Gastrocnemius medialis (tissue), 4 donors: ENCODE data around the gene VEZF1. TPM values are rescaled to one million over a fixed set of nuclear protein-coding genes. Genes with fewer than 3 reads are reported as not detected.

Experiments
- ATAC-seq, 2 donors: fragments of 150-250 bp; one replicate each; pipeline ENCODE4 v1.9.1; 2016
- DNase-seq, 2 donors: peaks; one replicate each; pipeline ENCODE4 v3.0.0-alpha.2; 2019
- H3K27ac ChIP-seq, 4 donors: fragments of 200-600 bp; sonication (generic); 1 replicate in 1 of 4; 2 replicates in 3 of 4; pipeline ENCODE4 v1.5.1; 2016 to 2018; ENCODE audit warnings: mild to moderate bottlenecking in 2 of 4, moderate library complexity in 1 of 4
- H3K27me3 ChIP-seq, 3 donors: fragments of 200-600 bp; sonication (generic) in 2 of 3; 1 replicate in 1 of 3; 2 replicates in 2 of 3; pipeline versions ENCODE4 v1.5.1 to v1.6.0; 2016 to 2019; ENCODE audit warnings: mild to moderate bottlenecking in 1 of 3, moderate library complexity in 1 of 3
- H3K36me3 ChIP-seq, 2 donors: fragments of 200-600 bp; sonication (generic) in 1 of 2; one replicate each; pipeline ENCODE4 v1.5.1; 2017 to 2018
- H3K4me1 ChIP-seq, 2 donors: fragments of 200-600 bp; sonication (generic) in 1 of 2; one replicate each; pipeline ENCODE4 v1.5.1; 2016 to 2017; ENCODE audit warnings: mild to moderate bottlenecking in 2 of 2
- H3K4me3 ChIP-seq, 4 donors: fragments of 200-600 bp; sonication (generic) in 3 of 4; 1 replicate in 1 of 4; 2 replicates in 3 of 4; pipeline ENCODE4 v1.5.1; 2016 to 2019; ENCODE audit warnings: mild to moderate bottlenecking in 2 of 4
- H3K9me3 ChIP-seq, 3 donors: fragments of 200-600 bp; sonication (generic) in 2 of 3; 1 replicate in 1 of 3; 2 replicates in 2 of 3; pipeline ENCODE4 v1.5.1; 2016 to 2019
- CTCF ChIP-seq, 5 experiments: fragments of 450-650 bp in 3 of 5; fragments of 200-600 bp in 2 of 5; sonication (generic) in 2 of 5; IDR thresholded peaks in 4 of 5; conservative IDR thresholded peaks in 1 of 5; 1 replicate in 4 of 5; 2 replicates in 1 of 5; pipeline ENCODE4 v1.5.1; 2016 to 2019; ENCODE audit warnings: antibody characterized with exemption in 5 of 5, mild to moderate bottlenecking in 3 of 5, moderate library complexity in 3 of 5
- POLR2A ChIP-seq, 2 donors: fragments of 450-650 bp; IDR thresholded peaks; one replicate each; pipeline ENCODE4 v1.6.1; 2017; ENCODE audit warnings: antibody characterized with exemption in 2 of 2, mild to moderate bottlenecking in 2 of 2, moderate library complexity in 2 of 2
- in situ Hi-C, 4 donors: fragments of 200-750 bp; cut with MboI; loops; one replicate each; pipeline versions ENCODE4 v1.15.0 to v1.8.0; 2017; ENCODE audit warnings: low sequenced_read_pairs in 4 of 4
- intact Hi-C: fragments of 100-400 bp; cut with DNase I; formaldehyde crosslinking; loops from one replicate; pipeline ENCODE4 v1.15.1; 2023; ENCODE audit warnings: low total_unique reads
- total RNA-seq, 4 donors: library from RNA; depleted of rRNA; stranded (reverse); fragments of >200 nt; gene quantifications; one replicate each; pipeline versions ENCODE4 v1.1.0 to v1.2.3, GENCODE V29; 2016

The VEZF1 gene
- total RNA-seq, 4 donors from 2014 or later = 99.9 to 137 (median 106) TPM

DNA sequence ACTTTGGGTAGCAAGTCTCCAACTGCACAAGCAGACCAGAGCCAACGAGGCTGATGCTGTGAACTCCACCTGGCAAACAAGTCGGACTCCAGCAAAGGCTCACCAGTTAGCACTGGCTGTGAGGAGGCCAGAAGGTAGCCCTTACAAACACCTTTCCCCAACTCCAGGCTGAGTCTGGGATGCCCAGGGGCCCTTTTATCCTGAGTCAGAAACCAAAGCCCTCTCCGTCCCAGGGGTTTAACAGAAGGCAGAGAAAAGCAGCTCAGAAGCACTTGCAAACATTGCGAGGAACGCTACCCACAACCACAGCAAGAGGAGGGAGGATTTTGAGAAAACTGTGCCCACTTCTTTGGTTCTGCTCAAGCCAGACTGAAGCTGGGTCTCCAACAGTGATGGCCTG is 57.8 kb downstream of the VEZF1 start:
- peaks cover 83 to 93% of the 10 kb centered on the region in 2 donors for H3K4me1 ChIP-seq
- H3K27me3 ChIP-seq = no peaks in the 10 kb centered on the region
- H3K27ac ChIP-seq = peak overlapping the region; percentile 69 to 87 (median 78)
- no peak for TF ChIP-seq CTCF (IDR thresholded peaks at IDR 0.05 in 4 of 5, conservative IDR thresholded peaks at IDR 0.05 in 1 of 5)
- TF ChIP-seq POLR2A (IDR thresholded peaks at IDR 0.05) = no peak
- H3K4me3 ChIP-seq = no peak overlapping the region
- in situ Hi-C loops = no loop called here
- intact Hi-C loops = no loop called here
- no peak for ATAC-seq
- H3K9me3 ChIP-seq = no peaks in the 10 kb centered on the region
- no peak for DNase-seq
- H3K36me3 ChIP-seq = no peaks in the 10 kb centered on the region

- Histone ChIP-seq H3K27ac (peak overlapping the region; percentile 69 to 87 (median 78)), H3K4me3 (no peak overlapping the region), H3K36me3 (no peaks in the 10 kb centered on the region), H3K9me3 (no peaks in the 10 kb centered on the region), H3K27me3 (no peaks in the 10 kb centered on the region), H3K4me1 (peaks cover 91 to 94% of the 10 kb centered on the region in 2 donors)
- DNase-seq (no peak), ATAC-seq (no peak)
- TF ChIP-seq POLR2A (IDR thresholded peaks at IDR 0.05) (no peak), CTCF (IDR thresholded peaks at IDR 0.05 in 4 of 5, conservative IDR thresholded peaks at IDR 0.05 in 1 of 5) (no peak)
- in situ Hi-C loops = no loop called here
- intact Hi-C loops = no loop called here
These were observed 58.7 kb downstream of the VEZF1 start for GRCh38 chr17:57929386-57929785.

DNA sequence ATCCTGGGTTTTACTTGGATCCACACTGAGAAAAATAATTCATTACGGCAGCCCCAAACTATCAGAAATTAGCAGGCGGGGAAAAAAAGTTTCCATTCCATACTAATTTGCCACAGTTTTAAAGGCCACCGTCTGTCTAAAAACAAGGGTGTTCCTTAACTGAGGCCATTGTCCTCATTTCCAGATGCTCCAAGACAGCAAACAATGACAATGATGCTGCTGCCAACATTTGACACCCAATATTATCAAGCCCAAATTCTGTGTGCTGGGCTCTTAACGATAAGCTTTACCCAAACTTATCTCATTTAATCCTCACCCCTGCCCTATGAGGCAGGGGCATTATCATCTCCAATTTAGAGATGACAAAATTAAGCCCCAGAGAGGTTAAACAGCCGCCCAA is 59.1 kb downstream of the VEZF1 start:
- peaks cover 89 to 96% of the 10 kb centered on the region in 2 donors for H3K4me1 ChIP-seq
- no peak for TF ChIP-seq POLR2A (IDR thresholded peaks at IDR 0.05)
- TF ChIP-seq CTCF (IDR thresholded peaks at IDR 0.05 in 4 of 5, conservative IDR thresholded peaks at IDR 0.05 in 1 of 5) = no peak
- DNase-seq = no peak

DNA sequence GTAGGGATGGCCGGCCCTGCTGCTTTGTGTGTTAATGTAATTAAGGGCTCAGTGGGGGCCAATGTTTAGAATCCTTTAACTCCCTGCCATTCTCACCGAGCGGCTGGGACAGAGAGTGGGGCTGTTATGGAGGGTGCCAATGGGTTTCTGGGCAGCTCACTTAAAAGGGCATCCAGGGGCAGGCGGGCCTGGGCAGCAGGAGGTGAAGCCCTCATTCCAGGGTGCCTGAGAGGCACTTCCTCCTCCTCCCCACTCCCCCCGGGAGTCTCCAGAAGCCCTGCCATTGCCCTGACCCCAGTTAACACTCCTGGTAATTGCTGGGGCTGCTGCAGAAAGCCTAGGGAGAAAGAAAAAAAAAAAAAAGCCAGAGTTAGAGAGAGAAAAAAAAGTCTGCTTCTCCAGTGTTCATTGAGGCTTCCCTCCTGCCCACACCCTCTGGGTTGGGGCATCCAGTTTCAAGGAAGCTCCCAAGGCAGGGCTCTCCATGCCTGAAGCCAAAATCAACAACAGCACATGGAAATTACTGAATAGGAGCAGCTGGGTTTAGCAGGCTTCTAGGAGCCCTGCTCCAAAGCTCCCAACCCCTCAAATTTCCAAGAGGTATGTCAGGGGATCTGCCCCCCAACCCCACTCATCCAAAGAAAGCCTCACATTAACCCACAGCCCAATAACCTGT is 60.9 kb downstream of the VEZF1 start:
- Histone ChIP-seq H3K36me3 (no peaks in the 10 kb centered on the region), H3K27me3 (no peaks in the 10 kb centered on the region), H3K4me1 (peaks cover 79 to 89% of the 10 kb centered on the region in 2 donors), H3K4me3 (peak overlapping the region in 1 of 4 donors; percentile 8), H3K27ac (peak overlapping the region; percentile 69 to 87 (median 78)), H3K9me3 (no peaks in the 10 kb centered on the region)
- DNase-seq = no peak
- in situ Hi-C loops (no loop called here), intact Hi-C loops (no loop called here)
- ATAC-seq = peak; percentile 59 to 63
- no peak for TF ChIP-seq POLR2A (IDR thresholded peaks at IDR 0.05)
- TF ChIP-seq CTCF (IDR thresholded peaks at IDR 0.05 in 4 of 5, conservative IDR thresholded peaks at IDR 0.05 in 1 of 5) = no peak

More for the DNA sequence above, 59.1 kb downstream of the VEZF1 start:
- intact Hi-C loops = no loop called here
- peak overlapping the region; percentile 69 to 87 (median 78) for H3K27ac ChIP-seq
- H3K36me3 ChIP-seq = no peaks in the 10 kb centered on the region
- no peaks in the 10 kb centered on the region for H3K27me3 ChIP-seq
- H3K4me3 ChIP-seq = no peak overlapping the region
- in situ Hi-C loops = no loop called here
- ATAC-seq = no peak
- no peaks in the 10 kb centered on the region for H3K9me3 ChIP-seq

DNA sequence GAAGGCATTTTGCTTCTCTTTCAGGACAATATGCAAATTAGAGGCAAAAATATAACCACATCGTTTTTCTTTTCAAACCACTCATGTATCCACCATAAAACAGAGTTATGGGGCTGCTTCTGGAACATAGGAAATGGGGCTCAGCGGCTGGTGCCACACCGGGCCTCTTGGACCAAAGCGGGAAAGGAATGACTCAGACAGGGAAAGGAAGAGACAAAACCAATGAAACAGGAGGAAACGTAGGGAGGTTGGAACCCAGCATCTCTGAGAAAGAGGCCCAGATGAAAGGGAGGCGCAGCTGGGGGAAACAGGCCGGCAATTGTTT is 61.4 kb downstream of the VEZF1 start:
- H3K36me3 ChIP-seq = no peaks in the 10 kb centered on the region
- no peak overlapping the region for H3K4me3 ChIP-seq
- no peak for TF ChIP-seq POLR2A (IDR thresholded peaks at IDR 0.05)
- no peak for TF ChIP-seq CTCF (IDR thresholded peaks at IDR 0.05 in 4 of 5, conservative IDR thresholded peaks at IDR 0.05 in 1 of 5)
- intact Hi-C loops (no loop called here), in situ Hi-C loops (no loop called here)
- no peaks in the 10 kb centered on the region for H3K27me3 ChIP-seq
- H3K9me3 ChIP-seq = no peaks in the 10 kb centered on the region
- DNase-seq = no peak
- H3K4me1 ChIP-seq = peaks cover 79 to 89% of the 10 kb centered on the region in 2 donors
- ATAC-seq = no peak
- peak overlapping the region; percentile 69 to 87 (median 78) for H3K27ac ChIP-seq
